Measurements from ENCODE around the gene CWC27.

- TF ChIP-seq, protein P1, sequence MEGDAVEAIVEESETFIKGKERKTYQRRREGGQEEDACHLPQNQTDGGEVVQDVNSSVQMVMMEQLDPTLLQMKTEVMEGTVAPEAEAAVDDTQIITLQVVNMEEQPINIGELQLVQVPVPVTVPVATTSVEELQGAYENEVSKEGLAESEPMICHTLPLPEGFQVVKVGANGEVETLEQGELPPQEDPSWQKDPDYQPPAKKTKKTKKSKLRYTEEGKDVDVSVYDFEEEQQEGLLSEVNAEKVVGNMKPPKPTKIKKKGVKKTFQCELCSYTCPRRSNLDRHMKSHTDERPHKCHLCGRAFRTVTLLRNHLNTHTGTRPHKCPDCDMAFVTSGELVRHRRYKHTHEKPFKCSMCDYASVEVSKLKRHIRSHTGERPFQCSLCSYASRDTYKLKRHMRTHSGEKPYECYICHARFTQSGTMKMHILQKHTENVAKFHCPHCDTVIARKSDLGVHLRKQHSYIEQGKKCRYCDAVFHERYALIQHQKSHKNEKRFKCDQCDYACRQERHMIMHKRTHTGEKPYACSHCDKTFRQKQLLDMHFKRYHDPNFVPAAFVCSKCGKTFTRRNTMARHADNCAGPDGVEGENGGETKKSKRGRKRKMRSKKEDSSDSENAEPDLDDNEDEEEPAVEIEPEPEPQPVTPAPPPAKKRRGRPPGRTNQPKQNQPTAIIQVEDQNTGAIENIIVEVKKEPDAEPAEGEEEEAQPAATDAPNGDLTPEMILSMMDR (IDR thresholded peaks at IDR 0.05), result no peak
- TF ChIP-seq POLR2A (IDR thresholded peaks at IDR 0.05), result no peak
Observed at GRCh38 chr5:64827703-64828102, 59.0 kb downstream of the CWC27 start.

Data from body of pancreas (tissue), 4 donors.